Measurements from ENCODE around the gene MBD3L2. TPM values are rescaled to one million over a fixed set of nuclear protein-coding genes. Genes with fewer than 3 reads are reported as not detected.
"Not testable (repeated sequence)": the region's sequence is repeated elsewhere in the genome, so short reads cannot be mapped to it uniquely, and the experiment has no call there.

Gene MBD3L2
- total RNA-seq (2013), result not detected
- polyA plus RNA-seq (not detected), polyA minus RNA-seq (not detected in 2 replicates), total RNA-seq (0 to 0.12 (median 0) reads per million in 11 experiments)

- H3K36me3 Mint-ChIP-seq; H3K9me3 ChIP-seq (replicated peaks in 1 of 2; ENCODE audit: control insufficient read depth in 1 of 2, insufficient read depth in 1 of 2, low read length in 2 of 2); H3K9ac ChIP-seq (ENCODE audit: insufficient read depth, low read length, poor library complexity, severe bottlenecking); H3K27ac ChIP-seq (ENCODE audit: low read depth in 1 of 2, low read length in 2 of 2); H3K4me1 Mint-ChIP-seq; H2AFZ ChIP-seq (ENCODE audit: insufficient read depth, low read depth, low read length, poor library complexity, severe bottlenecking); H3K4me3 ChIP-seq (replicated peaks in 1 of 3; ENCODE audit: low read depth in 2 of 3, low read length in 3 of 3); H3K4me1 ChIP-seq (ENCODE audit: control insufficient read depth in 1 of 2, insufficient read depth in 2 of 2, low read length in 2 of 2); H3K36me3 ChIP-seq (replicated peaks in 1 of 2; ENCODE audit: control insufficient read depth in 1 of 2, insufficient read depth in 2 of 2, low read length in 2 of 2); H3K4me3 Mint-ChIP-seq; H3K27me3 ChIP-seq (ENCODE audit: control insufficient read depth in 2 of 2, insufficient read depth in 2 of 2, low read length in 2 of 2); H3K4me2 ChIP-seq (replicated peaks; ENCODE audit: extremely low read depth, low read length, poor library complexity, severe bottlenecking); H3K79me2 ChIP-seq (ENCODE audit: insufficient read depth, low read length); H3K27ac Mint-ChIP-seq; H4K20me1 ChIP-seq (ENCODE audit: insufficient read depth, low read length); intact Hi-C loops (cut with micrococcal nuclease); DNase-seq; H3K27me3 Mint-ChIP-seq (ENCODE audit: low read depth in 3 of 3); H3K9me3 Mint-ChIP-seq: not testable (repeated sequence)
- WGBS (ENCODE audit: insufficient coverage), result no CpG with 5 or more reads among the region's 7 CpGs
These were observed at the start of gene MBD3L2 for GRCh38 chr19:7049021-7049420. Gene MBD3L2, plus strand, starts transcription at chr19:7049321. Its CDS starts 53 bp downstream, at chr19:7049374.

GRCh38 chr19:6999933-7000332 is 49.2 kb upstream of the MBD3L2 start:
- TF ChIP-seq CTCF (IDR thresholded peaks at IDR 0.05), result no peak
- no peaks in the 10 kb centered on the region for H3K27me3 ChIP-seq (ENCODE audit: control insufficient read depth in 2 of 2, insufficient read depth in 2 of 2, low read length in 2 of 2)
- Mint-ChIP-seq H3K36me3 (no peaks in the 10 kb centered on the region), H3K27ac (peak overlapping the region; percentile 53 to 95 (median 88)), H3K4me1 (peaks cover 29% of the 10 kb centered on the region), H3K9me3 (peaks cover 4 to 10% (median 8%) of the 10 kb centered on the region in 7 donors), H3K4me3 (peak overlapping the region in 1 of 2 donors; percentile 77), H3K27me3 (ENCODE audit: low read depth in 3 of 3) (peaks cover 1 to 3% (median 3%) of the 10 kb centered on the region in 3 donors)
- no peak overlapping the region for H3K9ac ChIP-seq (ENCODE audit: insufficient read depth, low read length, poor library complexity, severe bottlenecking)
- H4K20me1 ChIP-seq (ENCODE audit: insufficient read depth, low read length), result no peaks in the 10 kb centered on the region
- H3K4me2 ChIP-seq (replicated peaks; ENCODE audit: extremely low read depth, low read length, poor library complexity, severe bottlenecking), result peak overlapping the region; percentile 60
- H3K27ac ChIP-seq (ENCODE audit: low read depth in 1 of 2, low read length in 2 of 2), result peak overlapping the region; percentile 45 to 76
- peaks cover 38 to 51% of the 10 kb centered on the region in 2 donors for H3K4me1 ChIP-seq (ENCODE audit: control insufficient read depth in 1 of 2, insufficient read depth in 2 of 2, low read length in 2 of 2)
- peak overlapping the region in 1 of 3 experiments; percentile 50 for H3K4me3 ChIP-seq (replicated peaks in 1 of 3; ENCODE audit: low read depth in 2 of 3, low read length in 3 of 3)
- no peak overlapping the region for H2AFZ ChIP-seq (ENCODE audit: insufficient read depth, low read depth, low read length, poor library complexity, severe bottlenecking)
- no peaks in the 10 kb centered on the region for H3K9me3 ChIP-seq (replicated peaks in 1 of 2; ENCODE audit: control insufficient read depth in 1 of 2, insufficient read depth in 1 of 2, low read length in 2 of 2)
- H3K36me3 ChIP-seq (replicated peaks in 1 of 2; ENCODE audit: control insufficient read depth in 1 of 2, insufficient read depth in 2 of 2, low read length in 2 of 2), result no peaks in the 10 kb centered on the region
- intact Hi-C loops (cut with micrococcal nuclease), result no loop called here
- H3K79me2 ChIP-seq (ENCODE audit: insufficient read depth, low read length), result no peaks in the 10 kb centered on the region
- 50% methylated on average over 4 of the region's 7 CpGs for WGBS (ENCODE audit: insufficient coverage)
- DNase-seq, result peak; percentile 48 to 77 (median 70)
